Measurements from ENCODE around the gene IFT172.

IFT172 gene

GRCh38 chr2:27422958-27423357 lies 66.6 kb downstream of the IFT172 start:
- DNase-seq, result no peak

- DNase-seq, result no peak
Observed at GRCh38 chr2:27421660-27422250, 67.8 kb downstream of the IFT172 start.

GRCh38 chr2:27420996-27421395 lies 68.5 kb downstream of the IFT172 start:
- no peak for DNase-seq

GRCh38 chr2:27416151-27416550 lies 73.4 kb downstream of the IFT172 start:
- no peak for DNase-seq

- DNase-seq, result no peak
Observed at GRCh38 chr2:27412419-27413152, 77.0 kb downstream of the IFT172 start.

- peak; percentile 96 for DNase-seq
Observed at GRCh38 chr2:27409321-27410073, 80.0 kb downstream of the IFT172 start, which contains the start of gene PPM1G. PPM1G (minus strand) TSS chr2:27409591; CDS start chr2:27409422, 169 bp downstream.

GRCh38 chr2:27408601-27409320 lies 80.8 kb downstream of the IFT172 start:
- DNase-seq, result peak; percentile 10

- peak; percentile 19 for DNase-seq
Observed at GRCh38 chr2:27407798-27408491, 81.6 kb downstream of the IFT172 start.

- no peak for DNase-seq
Observed at GRCh38 chr2:27400348-27401135, 89.0 kb downstream of the IFT172 start.

- no peak for DNase-seq
Observed at GRCh38 chr2:27398962-27399361, 90.6 kb downstream of the IFT172 start.

Measured in inflammatory macrophage treated with lipopolysaccharide for 4 hours (primary cell).